ENCODE data around the gene CCBE1.
A peak's percentile ranks its signal among the peaks of the same experiment; 100 is the strongest.
"Not testable (repeated sequence)": the region's sequence is repeated elsewhere in the genome, so short reads cannot be mapped to it uniquely, and the experiment has no call there.

CCBE1 gene

GRCh38 chr18:59516356-59517155 lies 180.7 kb downstream of the CCBE1 start:
- no peak overlapping the region for H3K27ac ChIP-seq
- DNase-seq (ENCODE audit: low read depth, low spot score) = no peak

- not testable (repeated sequence) for H3K27ac ChIP-seq; DNase-seq (ENCODE audit: low read depth, low spot score)
Observed at GRCh38 chr18:59515956-59516355, 181.3 kb downstream of the CCBE1 start.

GRCh38 chr18:59515147-59515546 lies 182.1 kb downstream of the CCBE1 start:
- H3K27ac ChIP-seq = no peak overlapping the region
- DNase-seq (ENCODE audit: low read depth, low spot score) = no peak

- DNase-seq (ENCODE audit: low read depth, low spot score) = no peak
- no peak overlapping the region for H3K27ac ChIP-seq
Observed at GRCh38 chr18:59514203-59514602, 183.0 kb downstream of the CCBE1 start.

GRCh38 chr18:59512025-59512755 lies 185.0 kb downstream of the CCBE1 start:
- no peak overlapping the region for H3K27ac ChIP-seq
- DNase-seq (ENCODE audit: low read depth, low spot score) = no peak

- DNase-seq (ENCODE audit: low read depth, low spot score) = no peak
Observed at GRCh38 chr18:59509481-59510442, 187.5 kb downstream of the CCBE1 start.

GRCh38 chr18:59505356-59505755 lies 191.9 kb downstream of the CCBE1 start:
- no peak overlapping the region for H3K27ac ChIP-seq
- DNase-seq (ENCODE audit: low read depth, low spot score) = no peak

More at GRCh38 chr18:59509481-59510442, 187.5 kb downstream of the CCBE1 start:
- no peak overlapping the region for H3K27ac ChIP-seq

GRCh38 chr18:59502274-59503175 lies 194.7 kb downstream of the CCBE1 start:
- H3K27ac ChIP-seq = peak overlapping the region; percentile 3
- no peak for DNase-seq (ENCODE audit: low read depth, low spot score)

GRCh38 chr18:59501920-59502273 lies 195.3 kb downstream of the CCBE1 start:
- DNase-seq (ENCODE audit: low read depth, low spot score) = no peak
- peak overlapping the region; percentile 3 for H3K27ac ChIP-seq

- H3K27ac ChIP-seq = no peak overlapping the region
- no peak for DNase-seq (ENCODE audit: low read depth, low spot score)
Observed at GRCh38 chr18:59500765-59501164, 196.5 kb downstream of the CCBE1 start.

- no peak for DNase-seq (ENCODE audit: low read depth, low spot score)
- no peak overlapping the region for H3K27ac ChIP-seq
Observed at GRCh38 chr18:59498506-59499086, 198.6 kb downstream of the CCBE1 start.

GRCh38 chr18:59492756-59493421 lies 204.3 kb downstream of the CCBE1 start:
- DNase-seq (ENCODE audit: low read depth, low spot score) = no peak

GRCh38 chr18:59488899-59489298 lies 208.3 kb downstream of the CCBE1 start:
- no peak for DNase-seq (ENCODE audit: low read depth, low spot score)
- H3K27ac ChIP-seq = no peak overlapping the region

More at GRCh38 chr18:59492756-59493421, 204.3 kb downstream of the CCBE1 start:
- no peak overlapping the region for H3K27ac ChIP-seq

GRCh38 chr18:59485382-59485781 lies 211.8 kb downstream of the CCBE1 start:
- no peak overlapping the region for H3K27ac ChIP-seq
- DNase-seq (ENCODE audit: low read depth, low spot score) = no peak

- H3K27ac ChIP-seq = no peak overlapping the region
- DNase-seq (ENCODE audit: low read depth, low spot score) = no peak
Observed at GRCh38 chr18:59484561-59485328, 212.5 kb downstream of the CCBE1 start.

GRCh38 chr18:59484131-59484530 lies 213.1 kb downstream of the CCBE1 start:
- H3K27ac ChIP-seq = no peak overlapping the region
- DNase-seq (ENCODE audit: low read depth, low spot score) = no peak

- no peak overlapping the region for H3K27ac ChIP-seq
- no peak for DNase-seq (ENCODE audit: low read depth, low spot score)
Observed at GRCh38 chr18:59481436-59481835, 215.8 kb downstream of the CCBE1 start.

- DNase-seq (ENCODE audit: low read depth, low spot score) = no peak
Observed at GRCh38 chr18:59479776-59480175, 217.4 kb downstream of the CCBE1 start.

More at GRCh38 chr18:59479776-59480175, 217.4 kb downstream of the CCBE1 start:
- H3K27ac ChIP-seq = no peak overlapping the region

Data from epithelial cell of prostate (primary cell).